Gastroesophageal sphincter (tissue), 4 donors: ENCODE data around the gene STT3B. TPM values are rescaled to one million over a fixed set of nuclear protein-coding genes. Genes with fewer than 3 reads are reported as not detected.

Experiments
- ATAC-seq: fragments of 150-250 bp; one replicate; pipeline ENCODE4 v1.9.1; 2016; ENCODE audit warnings: mild to moderate bottlenecking, moderate library complexity
- H3K27ac ChIP-seq, 4 donors: fragments of 200-600 bp; sonication (generic) in 3 of 4; 1 replicate in 3 of 4; 2 replicates in 1 of 4; pipeline ENCODE4 v1.5.1; 2016 to 2019
- H3K27me3 ChIP-seq: fragments of 200-600 bp; sonication (generic); one replicate; pipeline ENCODE4 v1.5.1; 2019
- H3K36me3 ChIP-seq, 2 donors: fragments of 200-600 bp; sonication (generic); one replicate each; pipeline ENCODE4 v1.5.1; 2019; ENCODE audit warnings: control low read depth in 1 of 2
- H3K4me1 ChIP-seq, 3 donors: fragments of 200-600 bp; sonication (generic); 1 replicate in 2 of 3; 2 replicates in 1 of 3; pipeline ENCODE4 v1.5.1; 2016 to 2019; ENCODE audit warnings: control low read depth in 2 of 3
- H3K4me3 ChIP-seq, 2 donors: fragments of 200-600 bp; sonication (generic); one replicate each; pipeline ENCODE4 v1.5.1; 2019; ENCODE audit warnings: mild to moderate bottlenecking in 1 of 2, moderate library complexity in 1 of 2
- H3K9me3 ChIP-seq, 3 donors: fragments of 200-600 bp; sonication (generic); one replicate each; pipeline ENCODE4 v1.5.1; 2017 to 2019; ENCODE audit warnings: control low read depth in 2 of 3
- CTCF ChIP-seq, 4 experiments: fragments of 200-600 bp in 2 of 4; fragments of 450-650 bp in 2 of 4; sonication (generic) in 1 of 4; IDR thresholded peaks; one replicate each; pipeline ENCODE4 v1.5.1; 2017 to 2019; ENCODE audit warnings: antibody characterized with exemption in 4 of 4, mild to moderate bottlenecking in 2 of 4, moderate library complexity in 2 of 4
- EP300 ChIP-seq: sonication (generic); formaldehyde crosslinking; IDR thresholded peaks from one replicate; pipeline ENCODE4 v1.6.1; 2017; ENCODE audit warnings: antibody characterized with exemption, mild to moderate bottlenecking
- POLR2A ChIP-seq, 2 donors: fragments of 450-650 bp; IDR thresholded peaks; one replicate each; pipeline ENCODE4 v1.6.1; 2017; ENCODE audit warnings: antibody characterized with exemption in 2 of 2, mild to moderate bottlenecking in 2 of 2, moderate library complexity in 1 of 2
- POLR2AphosphoS5 ChIP-seq: sonication (generic); formaldehyde crosslinking; IDR thresholded peaks from one replicate; pipeline ENCODE4 v1.6.1; 2017; ENCODE audit warnings: antibody characterized with exemption
- WGBS, 2 donors: methylation state at CpG; one replicate each; pipeline ENCODE4 v1.1.5; 2018; ENCODE audit warnings: low coverage in 1 of 2; 5-methylcytosine and 5-hydroxymethylcytosine counted together
- total RNA-seq, 4 donors: library from RNA; depleted of rRNA; stranded (reverse); fragments of >200 nt; gene quantifications; one replicate each; pipeline ENCODE4 v1.1.0, GENCODE V29; 2016

STT3B gene
- total RNA-seq, 4 donors from 2014 or later = 75.4 to 107 (median 94.1) TPM

GRCh38 chr3:31508452-31509146 lies 24.1 kb upstream of the STT3B start:
- TF ChIP-seq POLR2AphosphoS5 = no peak
- TF ChIP-seq EP300 = no peak
- TF ChIP-seq POLR2A (IDR thresholded peaks at IDR 0.05) = no peak
- TF ChIP-seq CTCF (IDR thresholded peaks at IDR 0.05) = no peak
- 91 to 100% methylated on average over 2 of the region's 2 CpGs for WGBS, 2 donors
- Histone ChIP-seq H3K4me3 (no peak overlapping the region), H3K9me3 (no peaks in the 10 kb centered on the region), H3K36me3 (no peaks in the 10 kb centered on the region), H3K27me3 (no peaks in the 10 kb centered on the region), H3K27ac (no peak overlapping the region), H3K4me1 (no peaks in the 10 kb centered on the region)
- ATAC-seq = no peak

DNA sequence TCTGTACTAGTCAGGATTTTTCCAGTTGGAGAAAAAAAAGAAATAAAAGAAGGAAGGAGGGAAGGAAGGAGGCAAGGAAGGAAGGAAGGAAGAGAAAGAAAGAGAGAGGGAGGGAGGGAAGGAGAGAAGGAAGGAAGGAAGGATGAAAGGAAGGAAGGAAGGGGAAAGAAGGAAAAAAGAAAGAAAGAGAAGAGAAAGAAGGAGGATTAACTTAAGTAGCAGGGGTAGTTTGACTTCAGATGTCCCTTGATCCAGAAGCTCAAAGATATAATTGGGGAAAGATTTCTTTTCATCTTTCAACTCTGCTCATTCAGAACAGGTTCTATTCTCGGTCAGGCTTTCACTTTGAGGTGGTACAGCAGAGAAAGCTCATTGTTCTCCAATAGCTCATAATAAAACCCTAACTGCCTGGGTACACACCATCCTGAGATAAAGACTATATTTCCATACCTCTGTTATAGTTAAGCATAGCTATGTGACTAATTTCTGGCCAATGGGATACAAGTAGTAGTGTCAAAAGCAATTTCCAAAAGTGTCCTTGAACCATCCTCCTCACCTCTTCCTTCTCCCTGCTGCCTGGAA lies 23.5 kb upstream of the STT3B start:
- 73 to 86% methylated on average over 1 of the region's 1 CpG for WGBS, 2 donors
- Histone ChIP-seq H3K4me1 (no peaks in the 10 kb centered on the region), H3K36me3 (no peaks in the 10 kb centered on the region), H3K9me3 (no peaks in the 10 kb centered on the region), H3K4me3 (no peak overlapping the region), H3K27ac (no peak overlapping the region), H3K27me3 (no peaks in the 10 kb centered on the region)
- ATAC-seq = no peak
- TF ChIP-seq POLR2AphosphoS5 = no peak
- TF ChIP-seq CTCF (IDR thresholded peaks at IDR 0.05) = no peak
- TF ChIP-seq POLR2A (IDR thresholded peaks at IDR 0.05) = no peak
- no peak for TF ChIP-seq EP300

- Histone ChIP-seq H3K4me3 (no peak overlapping the region), H3K27ac (no peak overlapping the region), H3K36me3 (no peaks in the 10 kb centered on the region), H3K27me3 (no peaks in the 10 kb centered on the region), H3K9me3 (no peaks in the 10 kb centered on the region), H3K4me1 (no peaks in the 10 kb centered on the region)
- ATAC-seq = no peak
- no peak for TF ChIP-seq CTCF (IDR thresholded peaks at IDR 0.05)
- no peak for TF ChIP-seq EP300
- TF ChIP-seq POLR2A (IDR thresholded peaks at IDR 0.05) = no peak
- TF ChIP-seq POLR2AphosphoS5 = no peak
- WGBS, 2 donors = 86 to 93% methylated on average over 5 of the region's 5 CpGs
Measured at GRCh38 chr3:31514570-31514969, 18.2 kb upstream of the STT3B start.

GRCh38 chr3:31515486-31516284 lies 17.0 kb upstream of the STT3B start:
- TF ChIP-seq CTCF (IDR thresholded peaks at IDR 0.05) (no peak), POLR2A (IDR thresholded peaks at IDR 0.05) (no peak), POLR2AphosphoS5 (no peak), EP300 (no peak)
- Histone ChIP-seq H3K36me3 (no peaks in the 10 kb centered on the region), H3K27me3 (no peaks in the 10 kb centered on the region), H3K27ac (no peak overlapping the region), H3K4me3 (no peak overlapping the region), H3K9me3 (no peaks in the 10 kb centered on the region), H3K4me1 (no peaks in the 10 kb centered on the region)
- ATAC-seq = no peak
- WGBS, 2 donors = 86 to 100% methylated on average over 2 of the region's 2 CpGs
